Right atrium auricular region (tissue), 2 donors: Measurements from ENCODE around the gene TRPM7. TPM values are rescaled to one million over a fixed set of nuclear protein-coding genes. Genes with fewer than 3 reads are reported as not detected.

Experiments
- DNase-seq: peaks from one replicate; pipeline ENCODE4 v3.0.0-alpha.2; 2019; ENCODE audit warnings: low spot score
- H3K27ac ChIP-seq, 2 donors: fragments of 200-600 bp; sonication (generic); 1 replicate in 1 of 2; 2 replicates in 1 of 2; pipeline ENCODE4 v1.5.1; 2016 to 2019
- H3K27me3 ChIP-seq, 2 donors: fragments of 200-600 bp; sonication (generic); one replicate each; pipeline versions ENCODE4 v1.5.1 to v1.6.0; 2017 to 2019
- H3K36me3 ChIP-seq: fragments of 200-600 bp; sonication (generic); one replicate; pipeline ENCODE4 v1.5.1; 2016
- H3K4me1 ChIP-seq, 2 donors: fragments of 200-600 bp; sonication (generic); one replicate each; pipeline versions ENCODE4 v1.5.1 to v1.6.0; 2017 to 2019
- H3K4me3 ChIP-seq, 2 donors: fragments of 200-600 bp; sonication (generic); 1 replicate in 1 of 2; 2 replicates in 1 of 2; pipeline ENCODE4 v1.5.1; 2017 to 2019; ENCODE audit warnings: mild to moderate bottlenecking in 1 of 2, moderate library complexity in 1 of 2
- H3K9me3 ChIP-seq, 2 donors: fragments of 200-600 bp; sonication (generic); one replicate each; pipeline ENCODE4 v1.5.1; 2019
- total RNA-seq, 2 donors: library from RNA; depleted of rRNA; stranded (reverse); fragments of >200 nt; gene quantifications; one replicate each; pipeline ENCODE4 v1.1.0, GENCODE V29; 2016
- TF ChIP-seq, protein P1 (sequence below), 2 donors: fragments of 200-600 bp; sonication (generic); IDR thresholded peaks; one replicate each; pipeline ENCODE4 v1.5.1; 2019; ENCODE audit warnings: antibody characterized with exemption in 2 of 2

Gene TRPM7
- total RNA-seq, 2 donors from 2014 or later: 21.7 to 25.4 TPM

DNA sequence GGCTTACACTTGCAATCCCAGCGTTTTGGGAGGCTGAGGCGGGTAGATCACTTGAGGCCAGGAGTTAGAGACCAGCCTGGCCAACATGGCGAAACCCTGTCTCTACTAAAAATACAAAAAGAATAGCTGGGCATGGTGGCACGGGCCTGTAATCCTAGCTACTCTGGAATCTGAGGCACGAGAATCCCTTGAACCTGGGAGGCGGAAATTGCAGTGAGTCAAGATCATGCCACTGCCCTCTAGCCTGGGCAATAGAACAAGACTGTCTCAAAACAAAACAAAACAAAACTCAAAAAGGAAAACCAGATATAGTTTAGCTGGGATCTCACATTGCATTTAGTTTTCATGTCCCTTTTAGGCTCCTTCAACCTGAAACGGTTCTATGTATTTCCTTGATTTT is 137.3 kb downstream of the TRPM7 start:
- H3K4me1 ChIP-seq: no peaks in the 10 kb centered on the region
- no peak overlapping the region for H3K4me3 ChIP-seq
- H3K36me3 ChIP-seq: no peaks in the 10 kb centered on the region
- TF ChIP-seq, protein P1, sequence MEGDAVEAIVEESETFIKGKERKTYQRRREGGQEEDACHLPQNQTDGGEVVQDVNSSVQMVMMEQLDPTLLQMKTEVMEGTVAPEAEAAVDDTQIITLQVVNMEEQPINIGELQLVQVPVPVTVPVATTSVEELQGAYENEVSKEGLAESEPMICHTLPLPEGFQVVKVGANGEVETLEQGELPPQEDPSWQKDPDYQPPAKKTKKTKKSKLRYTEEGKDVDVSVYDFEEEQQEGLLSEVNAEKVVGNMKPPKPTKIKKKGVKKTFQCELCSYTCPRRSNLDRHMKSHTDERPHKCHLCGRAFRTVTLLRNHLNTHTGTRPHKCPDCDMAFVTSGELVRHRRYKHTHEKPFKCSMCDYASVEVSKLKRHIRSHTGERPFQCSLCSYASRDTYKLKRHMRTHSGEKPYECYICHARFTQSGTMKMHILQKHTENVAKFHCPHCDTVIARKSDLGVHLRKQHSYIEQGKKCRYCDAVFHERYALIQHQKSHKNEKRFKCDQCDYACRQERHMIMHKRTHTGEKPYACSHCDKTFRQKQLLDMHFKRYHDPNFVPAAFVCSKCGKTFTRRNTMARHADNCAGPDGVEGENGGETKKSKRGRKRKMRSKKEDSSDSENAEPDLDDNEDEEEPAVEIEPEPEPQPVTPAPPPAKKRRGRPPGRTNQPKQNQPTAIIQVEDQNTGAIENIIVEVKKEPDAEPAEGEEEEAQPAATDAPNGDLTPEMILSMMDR (IDR thresholded peaks at IDR 0.05): no peak
- DNase-seq: no peak
- H3K27ac ChIP-seq: no peak overlapping the region
- no peaks in the 10 kb centered on the region for H3K27me3 ChIP-seq
- H3K9me3 ChIP-seq: no peaks in the 10 kb centered on the region

DNA sequence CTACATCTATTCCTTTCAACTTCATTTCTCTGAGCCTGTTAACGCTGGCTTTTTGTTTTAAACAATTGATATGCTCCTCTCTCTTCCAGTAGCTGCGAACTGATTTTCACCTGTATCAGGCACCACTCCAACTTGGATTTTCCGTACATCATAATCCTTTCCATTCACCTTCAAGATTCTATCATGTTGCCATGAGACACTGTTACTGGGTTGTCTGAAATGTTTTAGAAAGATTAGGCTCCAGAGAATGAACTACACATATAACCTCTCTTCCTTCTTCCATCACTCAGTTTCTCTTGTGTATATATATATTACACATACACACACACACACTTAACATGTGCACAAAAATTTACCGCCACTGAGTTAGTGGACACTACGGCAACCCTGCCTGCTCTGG is 140.0 kb downstream of the TRPM7 start, which contains the start of gene USP50:
TSS of gene USP50 (minus strand) at position 101 of the 400 bp plus-strand sequence. CDS start 141 bp downstream, outside the sequence.
- no peak for DNase-seq
- TF ChIP-seq, protein P1 (IDR thresholded peaks at IDR 0.05): no peak
- Histone ChIP-seq H3K27ac (no peak within 1 kb of the TSS), H3K27me3 (no peaks in the 10 kb centered on the region), H3K9me3 (no peaks in the 10 kb centered on the region), H3K36me3 (no peaks in the 10 kb centered on the region), H3K4me1 (no peaks in the 10 kb centered on the region), H3K4me3 (no peak within 1 kb of the TSS)

DNA sequence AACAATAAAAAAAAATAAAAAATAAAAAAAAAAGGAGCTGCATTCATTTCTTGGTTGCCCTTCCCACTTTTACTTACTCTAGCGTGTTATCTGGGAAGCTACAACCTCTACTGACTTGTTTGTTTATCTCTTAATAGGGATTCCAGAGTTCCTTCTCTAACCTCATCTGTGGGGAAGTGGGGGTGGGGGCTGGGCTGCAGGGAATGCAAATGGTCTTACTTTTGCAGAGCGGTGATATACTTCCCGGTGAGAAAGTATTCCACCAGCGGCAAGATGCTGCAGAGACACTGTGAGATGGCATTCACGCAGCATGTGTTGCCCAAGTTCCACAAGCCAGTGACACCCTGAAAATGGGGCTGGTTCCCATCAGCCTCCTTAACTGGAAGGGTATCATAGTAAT is 142.2 kb downstream of the TRPM7 start:
- Histone ChIP-seq H3K36me3 (no peaks in the 10 kb centered on the region), H3K27me3 (no peaks in the 10 kb centered on the region), H3K4me3 (no peak overlapping the region), H3K9me3 (no peaks in the 10 kb centered on the region), H3K27ac (no peak overlapping the region), H3K4me1 (no peaks in the 10 kb centered on the region)
- no peak for DNase-seq
- TF ChIP-seq, protein P1 (IDR thresholded peaks at IDR 0.05): no peak

DNA sequence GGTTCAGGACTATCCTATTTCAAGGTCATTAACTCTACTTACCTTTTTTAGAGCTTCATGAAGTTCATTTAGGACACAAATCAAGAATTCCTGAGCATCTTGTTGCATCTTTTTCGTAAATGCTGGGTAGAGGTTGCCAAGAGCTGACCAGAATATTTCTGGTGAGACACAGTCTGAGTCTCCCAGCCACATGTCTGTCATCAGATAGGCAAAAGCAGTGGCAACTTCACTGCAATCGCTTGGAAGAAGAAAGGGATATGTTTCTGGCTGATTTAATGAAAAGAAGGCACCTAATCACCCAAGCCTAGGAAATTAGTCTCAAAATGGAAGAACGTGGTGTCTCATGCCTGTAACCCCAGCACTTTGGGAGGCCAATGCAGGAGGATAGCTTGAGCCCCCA is 143.0 kb downstream of the TRPM7 start:
- Histone ChIP-seq H3K27ac (no peak overlapping the region), H3K27me3 (no peaks in the 10 kb centered on the region), H3K9me3 (no peaks in the 10 kb centered on the region), H3K4me1 (no peaks in the 10 kb centered on the region), H3K4me3 (no peak overlapping the region), H3K36me3 (no peaks in the 10 kb centered on the region)
- TF ChIP-seq, protein P1 (IDR thresholded peaks at IDR 0.05): no peak
- DNase-seq: no peak

DNA sequence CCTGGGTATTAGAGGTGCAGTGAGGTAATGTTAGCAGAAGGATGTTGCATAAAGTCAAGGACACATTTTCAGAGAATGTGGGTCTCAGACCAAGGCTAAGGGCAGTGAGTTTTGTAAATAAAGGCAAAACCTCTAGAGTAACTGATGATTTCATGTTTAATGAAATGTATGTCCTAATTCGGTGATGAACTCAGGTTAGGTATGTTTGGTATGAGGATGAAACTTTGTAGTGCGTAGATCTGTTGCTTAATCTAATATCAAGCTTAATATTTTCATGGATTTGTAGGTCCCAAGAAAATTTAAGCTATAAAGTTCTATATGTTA is 143.7 kb downstream of the TRPM7 start:
- Histone ChIP-seq H3K27ac (no peak overlapping the region), H3K4me3 (no peak overlapping the region), H3K4me1 (no peaks in the 10 kb centered on the region), H3K36me3 (no peaks in the 10 kb centered on the region), H3K9me3 (no peaks in the 10 kb centered on the region), H3K27me3 (no peaks in the 10 kb centered on the region)
- no peak for DNase-seq
- TF ChIP-seq, protein P1 (IDR thresholded peaks at IDR 0.05): no peak

DNA sequence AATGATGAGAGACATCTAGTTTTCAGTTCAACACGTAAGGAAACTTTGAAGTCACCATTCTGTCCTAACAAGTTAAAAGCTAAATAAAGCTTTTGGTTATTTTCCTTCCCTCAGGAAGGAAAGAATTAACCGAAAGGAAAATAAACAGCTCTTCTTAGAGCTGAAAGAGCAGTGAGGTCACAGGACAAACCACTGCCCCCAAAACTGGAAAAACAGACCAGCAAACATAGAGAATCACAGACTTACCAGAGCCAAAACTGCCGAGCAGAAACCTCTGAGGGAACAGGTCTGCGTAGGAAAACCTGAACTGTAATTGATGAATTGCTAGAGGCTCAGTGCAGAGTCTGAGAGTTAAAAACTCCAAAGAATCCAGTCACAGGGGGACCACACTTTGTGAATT is 154.8 kb downstream of the TRPM7 start:
- no peak overlapping the region for H3K27ac ChIP-seq
- no peak for DNase-seq
- TF ChIP-seq, protein P1 (IDR thresholded peaks at IDR 0.05): no peak
- H3K9me3 ChIP-seq: no peaks in the 10 kb centered on the region
- H3K4me1 ChIP-seq: no peaks in the 10 kb centered on the region
- H3K4me3 ChIP-seq: no peak overlapping the region
- H3K36me3 ChIP-seq: no peaks in the 10 kb centered on the region
- no peaks in the 10 kb centered on the region for H3K27me3 ChIP-seq
